Activated CD8-positive, alpha-beta memory T cell treated with anti-CD3 and anti-CD28 coated beads, Interleukin-2, amount 50 U/mL, for 1 hour (primary cell): ENCODE data around the gene GPR21.

Experiments used
- DNase-seq: peaks from one replicate; pipeline ENCODE4 v3.0.0-alpha.2; 2020; ENCODE audit errors: extremely low read depth

Gene GPR21, protein sequence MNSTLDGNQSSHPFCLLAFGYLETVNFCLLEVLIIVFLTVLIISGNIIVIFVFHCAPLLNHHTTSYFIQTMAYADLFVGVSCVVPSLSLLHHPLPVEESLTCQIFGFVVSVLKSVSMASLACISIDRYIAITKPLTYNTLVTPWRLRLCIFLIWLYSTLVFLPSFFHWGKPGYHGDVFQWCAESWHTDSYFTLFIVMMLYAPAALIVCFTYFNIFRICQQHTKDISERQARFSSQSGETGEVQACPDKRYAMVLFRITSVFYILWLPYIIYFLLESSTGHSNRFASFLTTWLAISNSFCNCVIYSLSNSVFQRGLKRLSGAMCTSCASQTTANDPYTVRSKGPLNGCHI

DNA sequence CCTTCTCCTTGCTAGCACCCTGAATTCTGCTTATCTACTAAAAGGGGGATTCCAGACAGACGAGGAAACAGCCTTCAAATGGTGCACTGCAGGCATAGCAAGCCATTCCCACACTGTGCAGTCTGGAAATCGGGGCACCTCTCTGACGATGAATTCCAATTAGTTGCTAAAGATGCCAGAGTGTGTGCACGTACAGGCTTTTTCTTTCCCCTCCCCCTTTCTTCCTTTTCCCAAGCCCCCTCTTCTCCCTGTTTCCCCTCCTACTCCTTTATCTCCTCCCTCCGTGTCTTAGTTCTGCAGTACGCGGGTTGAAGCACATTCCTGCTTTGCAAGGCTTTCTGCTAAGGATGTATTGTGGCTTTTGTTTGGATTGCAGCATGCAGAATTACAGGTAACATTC lies at the start of gene GPR21:
Gene GPR21, plus strand, starts transcription at position 316 of the 400 bp plus-strand sequence. CDS start 900 bp downstream, outside the sequence.
- no peak for DNase-seq

DNA sequence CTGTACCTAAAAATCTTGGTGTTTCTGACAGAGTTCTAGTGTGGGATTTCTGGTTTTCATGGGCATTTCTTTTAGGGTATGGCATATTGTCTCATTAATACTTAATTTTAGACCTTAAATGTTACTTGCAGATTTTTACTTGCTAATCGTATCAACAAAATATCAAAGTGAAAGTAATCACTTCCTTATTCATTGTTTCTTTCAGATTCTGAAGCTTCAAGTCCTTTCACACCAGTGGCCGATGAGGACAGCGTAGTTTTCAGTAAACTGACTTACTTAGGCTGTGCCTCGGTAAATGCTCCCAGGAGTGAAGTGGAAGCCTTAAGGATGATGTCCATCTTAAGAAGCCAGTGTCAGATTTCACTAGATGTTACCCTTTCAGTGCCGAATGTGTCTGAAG lies 47.5 kb upstream of the GPR21 start:
- no peak for DNase-seq

DNA sequence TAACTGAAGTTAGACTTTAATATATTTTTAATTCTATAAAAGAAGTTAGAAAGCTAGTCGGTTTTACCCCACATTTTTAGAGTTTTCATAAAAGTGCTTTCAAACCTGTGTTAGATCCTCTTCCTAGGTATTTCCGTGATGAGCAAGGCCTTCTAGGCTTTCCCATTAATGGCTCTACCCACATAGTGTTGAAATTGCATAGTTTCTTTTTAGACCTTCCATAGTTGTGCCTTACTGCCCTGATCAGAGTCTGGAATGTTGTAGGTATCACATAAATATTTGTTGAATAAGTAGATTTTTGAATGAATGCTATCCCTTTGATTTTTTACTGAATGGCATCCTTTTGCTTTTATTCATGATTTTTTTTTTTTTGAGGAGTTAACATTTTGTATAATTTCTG lies 45.3 kb upstream of the GPR21 start:
- no peak for DNase-seq

DNA sequence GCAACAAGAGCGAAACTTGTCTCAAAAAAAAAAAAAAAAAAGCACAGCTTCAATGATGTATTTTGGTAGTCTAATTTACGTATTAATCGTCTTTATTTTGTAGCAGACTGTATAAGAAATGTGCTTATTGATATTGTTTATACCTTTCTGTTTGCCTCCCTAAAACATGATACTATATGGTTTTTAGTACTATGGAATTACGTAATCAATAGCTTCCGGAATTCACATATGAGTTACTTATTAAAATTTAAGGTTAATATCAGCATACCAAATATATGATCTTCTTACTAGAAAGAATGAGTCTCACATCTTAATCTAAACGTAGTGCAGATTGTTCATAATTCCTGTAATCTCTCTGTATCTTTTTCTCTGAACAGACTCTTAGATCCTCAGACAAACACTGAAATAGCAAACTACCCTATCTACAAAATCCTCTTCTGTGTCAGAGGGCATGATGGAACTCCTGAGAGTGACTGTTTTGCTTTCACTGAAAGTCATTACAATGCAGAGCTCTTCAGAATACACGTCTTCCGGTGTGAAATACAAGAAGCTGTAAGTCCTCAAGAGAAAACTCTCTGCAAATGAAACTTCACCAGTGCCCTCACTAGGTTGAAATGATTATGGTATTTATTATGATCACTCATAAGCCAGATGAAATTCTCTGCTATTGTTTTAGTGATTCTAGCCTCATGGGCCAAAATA lies 44.4 kb upstream of the GPR21 start:
- no peak for DNase-seq

DNA sequence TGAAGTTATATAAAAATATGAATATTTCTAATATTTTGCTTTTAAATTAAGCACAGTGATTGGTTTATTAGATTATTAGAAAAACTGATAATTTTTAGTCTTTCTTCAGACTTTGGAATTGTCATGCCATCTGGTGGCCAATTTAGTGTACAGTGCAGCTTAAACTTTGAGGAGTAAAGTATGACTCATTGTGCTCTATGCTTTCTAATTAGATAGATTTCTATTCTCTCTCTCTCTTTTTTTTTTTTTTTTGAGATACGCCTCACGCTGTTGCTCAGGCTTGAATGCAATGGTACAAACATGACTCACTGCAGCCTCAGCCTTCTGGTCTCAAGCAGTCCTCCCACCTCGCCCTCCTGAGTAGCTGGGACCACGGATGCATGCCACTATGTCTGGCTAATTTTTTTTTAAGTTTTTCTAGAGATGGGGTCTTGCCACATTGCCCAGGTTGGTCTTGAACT lies 42.1 kb upstream of the GPR21 start:
- DNase-seq: no peak

DNA sequence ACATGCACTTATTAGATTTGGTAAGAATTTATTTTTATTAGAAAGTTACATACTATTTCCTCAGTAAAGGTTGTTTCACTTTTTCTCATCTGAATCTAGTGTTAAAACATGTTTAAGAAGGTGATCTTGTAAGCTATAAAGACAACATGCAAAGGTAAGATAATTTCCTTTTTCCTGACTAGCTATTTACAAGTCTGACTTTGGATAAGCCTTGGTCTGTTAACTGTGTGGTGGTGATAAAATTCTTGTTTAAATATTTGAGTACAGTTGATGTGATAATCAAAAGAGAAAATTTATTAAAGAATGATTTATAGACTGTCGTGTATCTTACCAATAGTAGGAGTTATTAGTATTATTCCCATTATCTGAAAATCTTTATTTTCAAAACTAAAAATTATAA lies 36.9 kb upstream of the GPR21 start:
- DNase-seq: no peak

DNA sequence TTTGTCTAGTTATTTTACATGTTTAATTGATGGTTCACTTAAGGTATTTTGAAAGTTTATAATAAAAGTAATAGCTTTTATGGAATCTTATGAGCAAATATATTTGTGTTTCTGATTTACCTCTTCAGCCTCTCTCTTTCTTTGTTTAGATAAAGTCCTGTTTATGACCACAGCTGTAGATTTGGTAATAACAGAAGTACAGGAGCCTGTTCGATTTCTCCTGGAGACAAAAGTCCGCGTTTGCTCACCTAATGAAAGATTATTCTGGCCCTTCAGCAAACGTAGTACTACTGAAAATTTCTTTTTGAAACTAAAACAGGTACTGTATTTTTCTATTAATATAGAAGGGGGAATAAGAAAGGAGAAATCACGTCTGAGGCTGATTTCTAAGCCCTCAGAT lies 35.0 kb upstream of the GPR21 start:
- DNase-seq: no peak

DNA sequence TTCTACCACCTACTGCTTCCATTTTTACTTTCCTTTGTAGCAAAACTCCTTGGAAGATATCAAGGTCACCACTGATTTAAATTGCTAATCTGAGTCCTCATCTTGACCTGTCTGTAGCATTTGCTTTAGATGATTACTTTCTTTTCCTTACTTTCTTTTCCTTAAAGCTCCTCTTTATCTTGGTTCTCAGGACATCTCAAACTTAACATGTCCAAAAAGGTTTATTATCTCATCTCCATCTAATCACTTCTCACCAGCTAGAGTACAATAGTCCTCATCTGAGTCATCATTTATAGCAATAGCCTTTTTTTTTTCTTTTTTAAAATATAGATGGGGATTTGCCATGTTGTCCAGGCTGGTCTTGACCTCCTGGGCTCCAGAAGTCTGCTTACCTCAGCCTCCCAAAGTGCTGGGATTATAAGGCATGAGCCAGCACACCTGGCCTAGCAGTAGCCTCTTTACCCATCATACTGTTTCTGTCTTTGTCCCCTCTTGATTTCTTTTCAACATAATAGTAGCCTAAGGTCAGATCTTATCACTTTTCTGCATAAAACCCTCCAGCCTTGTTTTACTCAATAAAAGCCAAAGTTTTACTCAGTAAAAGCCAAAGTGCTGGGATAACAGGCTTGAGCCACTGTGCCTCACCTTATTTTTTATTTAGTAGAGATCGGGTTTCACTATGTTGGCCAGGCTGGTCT lies 32.9 kb upstream of the GPR21 start:
- DNase-seq: no peak

DNA sequence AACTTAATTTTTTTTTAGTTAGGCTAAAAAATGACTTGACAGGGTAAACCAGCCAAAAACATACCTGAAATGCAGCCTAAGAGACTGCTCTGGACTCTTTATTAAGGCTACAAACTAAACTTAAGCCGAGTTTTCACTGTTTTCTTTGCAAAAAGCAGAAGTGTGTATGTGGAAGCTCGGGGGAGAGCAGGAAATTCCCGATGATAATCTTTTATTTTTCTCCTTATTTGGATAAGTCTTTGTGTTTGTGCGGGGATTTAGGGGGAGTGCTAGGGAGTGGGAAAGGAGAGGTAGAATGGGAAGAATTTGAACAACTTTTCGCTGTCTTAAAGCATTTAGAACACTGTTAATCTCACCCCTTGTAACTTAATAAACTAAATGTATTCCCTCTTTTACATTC lies 30.7 kb upstream of the GPR21 start:
- no peak for DNase-seq

DNA sequence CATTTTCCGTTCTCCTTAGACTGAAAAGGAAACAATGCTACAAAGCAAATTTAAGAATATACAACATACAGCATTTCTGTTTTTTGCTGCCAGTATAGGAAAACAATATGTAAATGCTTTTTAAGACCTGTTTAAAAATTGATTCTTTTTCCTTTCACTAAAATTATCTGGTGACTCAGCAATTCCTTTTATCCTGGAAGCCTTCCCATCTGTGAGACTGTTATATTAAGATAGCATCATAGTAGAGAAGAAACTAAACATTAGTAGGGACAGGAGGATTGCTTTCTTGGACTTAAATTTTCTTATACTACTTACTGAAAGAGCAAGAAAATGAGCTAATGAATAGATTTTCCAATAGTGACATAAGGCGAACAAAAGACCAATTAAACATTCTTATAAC lies 30.0 kb upstream of the GPR21 start:
- DNase-seq: no peak

DNA sequence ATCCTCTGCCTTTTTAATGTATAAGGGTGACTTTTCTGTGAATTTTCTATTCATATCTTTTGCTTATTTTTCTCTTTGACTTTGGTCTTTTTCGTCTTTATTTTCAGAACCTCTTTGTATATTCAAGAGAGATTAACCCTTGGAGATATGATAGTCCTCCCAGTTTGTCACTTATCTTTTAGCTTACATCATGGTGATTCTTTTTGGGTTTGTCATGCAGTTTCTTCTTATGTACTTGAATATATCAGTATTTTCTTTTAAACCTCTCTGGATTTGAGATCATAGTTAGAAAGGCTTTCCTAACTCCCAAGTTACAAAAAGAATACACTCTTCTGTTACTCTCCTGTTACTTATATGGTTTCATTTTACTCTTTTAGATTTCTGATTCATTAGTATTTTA lies 27.5 kb upstream of the GPR21 start:
- no peak for DNase-seq

DNA sequence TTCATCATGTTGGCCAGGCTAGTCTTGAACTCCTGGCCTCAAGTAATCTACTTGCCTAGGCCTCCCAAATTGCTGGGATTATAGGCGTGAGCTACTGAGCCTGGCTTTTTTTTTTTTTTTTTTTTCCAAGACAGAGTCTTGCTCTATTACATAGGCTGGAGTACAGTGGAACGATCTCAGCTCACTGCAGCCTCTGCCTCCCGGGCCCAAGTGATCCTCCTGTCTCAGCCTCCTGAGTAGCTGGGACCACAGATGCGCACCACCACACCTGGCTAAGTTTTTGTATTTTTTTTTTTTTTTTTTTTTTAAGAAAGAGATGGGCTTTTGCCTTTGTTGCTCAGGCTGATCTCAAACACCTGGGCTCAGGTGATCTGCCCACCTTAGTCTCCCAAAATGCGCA lies 26.2 kb upstream of the GPR21 start:
- DNase-seq: no peak

DNA sequence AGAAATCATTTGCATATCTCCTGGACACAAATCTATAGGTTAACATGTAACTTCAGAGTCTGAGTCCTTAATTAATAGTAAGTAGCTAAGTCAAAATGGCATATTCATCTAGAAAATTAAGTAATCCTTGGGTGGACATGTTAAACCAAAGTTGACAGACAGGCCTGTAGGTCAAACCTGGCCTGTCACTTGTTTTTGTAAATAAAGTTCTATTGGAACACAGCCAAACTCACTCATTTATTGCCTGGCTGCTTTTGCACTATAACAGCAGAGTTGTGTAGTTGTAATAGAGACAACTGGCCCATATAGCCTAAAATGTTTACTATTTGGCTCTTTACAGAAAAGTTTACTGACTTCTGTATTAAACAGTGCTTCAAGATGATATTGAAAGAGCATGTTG lies 24.6 kb upstream of the GPR21 start:
- no peak for DNase-seq

DNA sequence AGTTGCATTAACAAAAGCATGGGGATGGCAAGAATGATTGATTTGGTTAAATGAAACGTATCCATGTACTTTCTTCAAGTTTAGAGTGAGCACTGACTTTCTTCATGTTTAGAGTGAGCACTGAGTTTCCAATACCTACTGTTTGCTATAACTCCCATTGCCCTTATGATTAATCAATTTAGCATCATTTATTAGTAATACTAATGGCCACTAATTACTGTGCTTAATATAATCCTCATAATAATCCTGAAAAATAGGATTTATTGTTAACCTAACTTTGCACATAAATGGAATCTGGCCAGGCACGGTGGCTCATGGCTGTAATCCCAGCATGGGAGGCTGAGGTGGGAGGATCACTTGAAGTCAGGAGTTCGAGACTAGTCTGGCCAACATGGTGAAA lies 22.1 kb upstream of the GPR21 start:
- DNase-seq: no peak

DNA sequence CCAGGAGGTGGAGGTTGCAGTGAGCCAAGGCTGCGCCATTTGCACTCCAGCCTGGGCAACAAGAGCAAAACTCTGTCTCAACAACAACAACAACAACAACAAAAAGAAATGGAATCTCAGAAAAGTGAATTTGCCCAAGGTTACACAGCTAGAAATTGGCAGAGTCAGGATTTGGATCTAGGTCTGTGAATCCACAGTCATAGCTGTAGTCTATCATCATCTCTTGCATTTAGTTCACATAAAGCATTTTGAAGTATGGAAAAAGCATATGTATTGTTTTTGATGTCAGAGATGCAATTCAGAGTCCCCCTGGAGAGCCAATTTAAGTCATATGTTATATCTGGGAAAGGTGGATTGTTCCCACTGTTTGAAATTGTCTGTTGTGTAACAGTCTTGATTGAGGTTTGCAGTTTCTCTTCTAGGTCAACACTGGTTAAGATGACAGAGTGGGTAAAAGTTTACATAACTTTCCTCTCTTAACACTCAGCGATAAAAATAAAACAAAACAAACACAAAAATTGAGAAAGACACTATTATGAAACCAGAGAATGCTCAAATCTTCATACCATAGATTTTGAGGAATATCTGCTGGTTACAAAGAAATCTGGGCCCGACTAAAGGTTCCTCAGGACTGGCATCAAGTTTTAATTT lies 21.5 kb upstream of the GPR21 start:
- DNase-seq: no peak

DNA sequence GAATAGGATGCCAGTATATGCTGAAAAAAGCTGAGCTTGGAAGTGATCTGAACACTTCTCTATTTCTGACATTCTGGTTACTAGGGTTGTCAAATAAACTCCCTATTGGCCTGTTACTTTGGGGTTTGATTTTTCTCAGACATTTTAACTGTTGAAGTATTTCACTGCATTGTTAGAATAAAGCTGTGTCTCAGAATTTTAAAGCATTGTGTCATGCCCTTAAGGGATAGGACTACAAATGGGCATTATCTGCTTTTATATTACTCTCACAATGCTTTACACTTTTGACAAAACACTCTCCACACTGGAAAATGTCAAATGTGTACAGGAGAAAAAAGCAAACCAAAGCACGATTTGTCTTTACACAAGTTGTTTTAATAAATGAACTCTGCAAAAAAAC lies 16.8 kb upstream of the GPR21 start:
- no peak for DNase-seq

DNA sequence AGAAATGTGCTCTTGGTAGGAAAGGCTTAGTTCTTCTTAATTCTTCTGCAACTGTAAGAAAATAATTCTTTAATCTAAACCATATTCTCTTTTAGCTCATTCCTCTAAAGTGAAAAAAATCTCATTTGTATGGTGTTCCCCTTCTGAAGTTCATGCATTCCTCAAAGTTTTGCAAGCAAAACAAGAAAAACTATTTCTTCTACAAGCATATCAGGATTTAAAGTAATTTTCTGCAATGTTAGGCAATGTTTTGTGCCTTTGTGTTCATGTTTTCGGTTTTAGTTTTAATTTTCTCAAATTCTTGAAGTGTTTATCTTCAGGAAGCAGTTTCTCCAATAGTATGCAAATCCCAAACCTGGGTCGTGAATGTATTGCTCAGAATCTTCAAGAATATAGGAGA lies 12.7 kb upstream of the GPR21 start:
- no peak for DNase-seq

DNA sequence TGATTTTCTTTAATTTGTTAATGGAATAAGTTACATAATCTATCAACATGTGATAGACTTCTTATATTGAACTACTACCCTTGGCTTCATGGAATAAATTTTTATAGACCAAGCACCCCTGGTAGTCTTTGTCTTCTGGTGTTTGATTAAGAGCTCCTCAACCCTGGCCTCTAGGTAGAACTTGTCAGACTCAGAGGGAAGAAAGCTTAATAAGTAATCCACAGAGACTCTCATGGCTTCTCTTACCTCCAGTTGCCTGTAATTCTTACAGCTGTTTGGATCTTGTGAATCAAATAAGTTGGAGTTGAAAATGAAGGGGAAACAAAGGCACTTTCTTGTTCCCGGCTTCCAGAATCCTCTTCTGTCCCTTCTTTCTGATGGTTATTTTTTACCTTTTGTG lies 7.0 kb upstream of the GPR21 start:
- DNase-seq: no peak

DNA sequence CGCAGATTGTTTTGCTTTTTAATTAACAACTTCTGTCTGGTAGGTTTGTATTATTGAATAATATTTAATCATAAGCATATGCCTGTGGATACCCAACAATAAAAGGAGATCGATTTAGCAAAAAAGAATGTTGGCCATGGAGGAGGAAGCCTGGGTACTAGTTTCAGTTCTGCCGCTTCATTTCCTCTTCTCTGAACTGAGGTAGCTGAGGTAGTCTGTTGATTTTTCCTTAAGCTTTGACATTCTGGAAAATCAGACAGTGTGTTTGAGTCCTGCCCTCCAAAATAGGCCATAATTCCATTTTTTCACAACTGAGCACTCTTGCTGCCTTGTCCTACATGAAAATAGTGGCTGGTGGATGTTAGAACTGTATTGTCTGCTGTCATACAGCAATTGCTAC lies 6.0 kb upstream of the GPR21 start:
- DNase-seq: no peak

DNA sequence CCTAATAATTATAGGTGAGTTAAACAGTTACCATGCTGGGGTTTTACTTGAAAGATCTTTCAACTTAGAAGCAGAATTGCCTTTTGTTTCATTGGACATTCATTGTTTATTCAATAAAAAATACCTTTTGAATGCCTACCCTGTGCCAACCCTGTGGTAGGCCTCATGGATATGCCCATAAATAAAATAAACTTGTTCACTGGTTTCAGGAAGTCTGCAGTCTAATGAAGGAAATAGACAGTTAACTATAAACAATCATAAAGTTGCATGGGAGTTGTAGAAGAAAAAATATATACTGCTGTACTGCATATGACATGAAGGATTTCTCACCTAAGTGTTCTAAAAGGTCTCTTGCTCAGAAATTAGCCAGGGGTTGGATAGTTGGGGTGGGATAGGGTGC lies 5.3 kb upstream of the GPR21 start:
- no peak for DNase-seq

DNA sequence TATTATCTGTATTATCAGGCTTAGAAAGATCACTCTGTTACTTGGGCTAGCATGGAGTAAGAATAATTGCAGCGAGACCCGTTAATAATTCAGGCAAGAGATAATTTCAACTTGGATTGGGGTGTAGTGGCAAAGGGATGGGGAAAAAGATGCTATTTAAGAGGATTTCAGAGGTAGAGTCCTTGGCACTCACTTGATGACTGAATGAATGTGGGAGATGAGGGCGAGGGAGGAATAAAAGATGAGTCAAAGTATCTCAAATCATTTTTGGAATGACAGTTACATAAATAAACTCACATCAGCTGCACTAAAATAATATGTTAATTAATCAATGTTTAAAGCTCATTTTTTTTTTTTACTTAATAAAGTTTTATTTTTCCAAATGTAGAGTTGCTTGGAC lies 4.5 kb upstream of the GPR21 start:
- DNase-seq: no peak

DNA sequence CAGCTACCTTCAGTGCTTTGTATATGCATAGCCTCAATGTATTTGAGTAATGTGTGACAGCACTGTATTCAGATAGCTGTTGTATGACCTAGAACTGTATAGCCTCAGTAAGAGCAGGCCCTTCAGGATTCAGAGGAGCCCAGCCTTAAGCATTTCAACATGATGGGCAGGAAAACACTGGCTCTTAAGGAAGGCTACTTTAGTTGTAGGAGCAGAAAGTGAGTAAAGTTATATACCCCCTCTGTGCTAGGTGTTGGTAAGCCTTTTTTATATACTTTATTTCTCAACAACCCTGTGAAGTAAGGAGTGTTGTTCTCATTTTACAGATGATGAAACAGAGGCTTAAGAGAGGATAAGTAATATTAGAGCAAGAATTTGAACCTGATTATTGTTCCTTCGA lies 1.5 kb upstream of the GPR21 start:
- no peak for DNase-seq
